ENCODE measurements around the gene ENPP4.
"Not testable (repeated sequence)": the region's sequence is repeated elsewhere in the genome, so short reads cannot be mapped to it uniquely, and the experiment has no call there.

ENPP4 gene, protein sequence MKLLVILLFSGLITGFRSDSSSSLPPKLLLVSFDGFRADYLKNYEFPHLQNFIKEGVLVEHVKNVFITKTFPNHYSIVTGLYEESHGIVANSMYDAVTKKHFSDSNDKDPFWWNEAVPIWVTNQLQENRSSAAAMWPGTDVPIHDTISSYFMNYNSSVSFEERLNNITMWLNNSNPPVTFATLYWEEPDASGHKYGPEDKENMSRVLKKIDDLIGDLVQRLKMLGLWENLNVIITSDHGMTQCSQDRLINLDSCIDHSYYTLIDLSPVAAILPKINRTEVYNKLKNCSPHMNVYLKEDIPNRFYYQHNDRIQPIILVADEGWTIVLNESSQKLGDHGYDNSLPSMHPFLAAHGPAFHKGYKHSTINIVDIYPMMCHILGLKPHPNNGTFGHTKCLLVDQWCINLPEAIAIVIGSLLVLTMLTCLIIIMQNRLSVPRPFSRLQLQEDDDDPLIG

DNA sequence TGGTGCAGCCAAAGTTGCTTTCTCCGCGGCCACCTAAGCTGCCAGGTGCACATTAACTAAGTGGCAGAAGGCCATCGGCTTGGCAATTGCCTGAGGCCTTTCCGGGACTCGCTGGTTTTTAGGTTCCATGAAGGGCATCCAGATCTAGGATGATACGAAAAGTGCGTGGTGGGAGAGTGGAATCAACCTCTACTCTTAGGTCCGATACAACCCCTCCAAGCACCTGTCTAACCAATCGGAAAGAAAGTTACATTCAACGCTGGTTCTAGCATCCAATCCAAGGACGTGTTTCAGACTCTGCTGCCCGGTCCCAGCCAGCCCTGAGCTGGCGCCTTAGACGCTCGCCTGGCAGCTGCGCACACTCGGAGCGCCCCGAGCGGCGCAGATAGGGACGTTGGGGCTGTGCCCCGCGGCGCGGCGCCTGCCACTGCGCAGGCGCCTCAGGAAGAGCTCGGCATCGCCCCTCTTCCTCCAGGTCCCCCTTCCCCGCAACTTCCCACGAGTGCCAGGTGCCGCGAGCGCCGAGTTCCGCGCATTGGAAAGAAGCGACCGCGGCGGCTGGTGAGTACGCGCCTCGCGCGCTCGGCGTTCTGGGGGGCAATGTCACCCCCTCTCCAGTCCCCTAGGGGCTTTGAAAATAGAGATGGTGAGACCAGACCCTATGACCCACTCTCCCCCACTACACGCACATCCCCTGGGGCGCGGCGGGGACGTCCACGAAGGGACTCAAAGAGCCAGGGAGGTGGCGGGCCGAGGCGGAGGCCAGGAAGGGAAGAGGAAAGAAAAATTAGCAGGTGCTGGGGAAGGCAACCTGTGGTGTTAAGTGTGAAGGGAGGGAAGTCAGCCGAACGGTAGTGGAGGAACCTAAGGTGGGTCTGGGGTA, at the start of gene ENPP4:
Gene ENPP4, plus strand, starts transcription at position 361 of the 883 bp plus-strand sequence. CDS start 9,595 bp downstream, outside the sequence.
- Histone ChIP-seq H3K27ac (ENCODE audit: low read depth, low read length) (peak within 1 kb of the TSS; percentile 73), H3K9ac (ENCODE audit: low read length) (peak within 1 kb of the TSS; percentile 88), H3K27me3 (ENCODE audit: control insufficient read depth, insufficient read depth, low read length) (no peaks in the 10 kb centered on the region), H3K4me1 (ENCODE audit: control insufficient read depth, insufficient read depth, low read length) (no peaks in the 10 kb centered on the region), H3K36me3 (ENCODE audit: control insufficient read depth, insufficient read depth, low read length) (no peaks in the 10 kb centered on the region), H3K4me3 (ENCODE audit: low read length) (peak within 1 kb of the TSS; percentile 99)

DNA sequence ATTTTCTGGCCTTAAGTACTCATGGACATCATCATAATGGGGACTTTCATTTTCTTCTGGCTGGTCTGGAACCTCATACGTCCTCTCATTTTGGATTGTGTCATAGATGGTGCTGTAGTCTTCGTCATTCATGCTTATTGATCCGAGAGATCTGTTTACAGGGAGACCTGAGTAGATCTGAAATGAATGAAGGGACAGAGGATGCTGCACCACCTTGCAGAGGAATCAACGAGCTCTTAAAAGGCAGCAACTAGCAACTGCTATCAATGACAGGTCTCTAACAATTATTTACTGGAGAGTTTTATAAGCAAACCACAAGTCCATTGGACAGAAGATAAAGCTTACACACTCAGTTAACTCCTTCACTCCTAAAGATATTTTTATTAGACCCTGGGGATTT, 49.7 kb upstream of the ENPP4 start:
- Histone ChIP-seq H3K27ac (ENCODE audit: low read depth, low read length) (no peak overlapping the region), H3K36me3 (ENCODE audit: control insufficient read depth, insufficient read depth, low read length) (no peaks in the 10 kb centered on the region), H3K9ac (ENCODE audit: low read length) (no peak overlapping the region), H3K4me3 (ENCODE audit: low read length) (no peak overlapping the region), H3K4me1 (ENCODE audit: control insufficient read depth, insufficient read depth, low read length) (no peaks in the 10 kb centered on the region), H3K27me3 (ENCODE audit: control insufficient read depth, insufficient read depth, low read length) (no peaks in the 10 kb centered on the region)

DNA sequence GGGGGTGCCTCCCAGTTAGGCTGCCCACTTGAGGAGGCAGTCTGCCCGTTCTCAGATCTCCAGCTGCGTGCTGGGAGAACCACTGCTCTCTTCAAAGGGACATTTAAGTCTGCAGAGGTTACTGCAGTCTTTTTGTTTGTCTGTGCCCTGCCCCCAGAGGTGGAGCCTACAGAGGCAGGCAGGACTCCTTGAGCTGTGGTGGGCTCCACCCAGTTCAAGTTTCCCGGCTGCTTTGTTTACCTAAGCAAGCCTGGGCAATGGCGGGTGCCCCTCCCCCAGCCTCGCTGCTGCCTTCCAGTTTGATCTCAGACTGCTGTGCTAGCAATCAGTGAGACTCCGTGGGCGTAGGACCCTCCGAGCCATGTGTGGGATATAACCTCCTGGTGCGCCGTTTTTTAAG, 44.1 kb upstream of the ENPP4 start:
- H3K27me3 ChIP-seq (ENCODE audit: control insufficient read depth, insufficient read depth, low read length); H3K4me3 ChIP-seq (ENCODE audit: low read length); H3K4me1 ChIP-seq (ENCODE audit: control insufficient read depth, insufficient read depth, low read length); H3K36me3 ChIP-seq (ENCODE audit: control insufficient read depth, insufficient read depth, low read length); H3K27ac ChIP-seq (ENCODE audit: low read depth, low read length); H3K9ac ChIP-seq (ENCODE audit: low read length): not testable (repeated sequence)

DNA sequence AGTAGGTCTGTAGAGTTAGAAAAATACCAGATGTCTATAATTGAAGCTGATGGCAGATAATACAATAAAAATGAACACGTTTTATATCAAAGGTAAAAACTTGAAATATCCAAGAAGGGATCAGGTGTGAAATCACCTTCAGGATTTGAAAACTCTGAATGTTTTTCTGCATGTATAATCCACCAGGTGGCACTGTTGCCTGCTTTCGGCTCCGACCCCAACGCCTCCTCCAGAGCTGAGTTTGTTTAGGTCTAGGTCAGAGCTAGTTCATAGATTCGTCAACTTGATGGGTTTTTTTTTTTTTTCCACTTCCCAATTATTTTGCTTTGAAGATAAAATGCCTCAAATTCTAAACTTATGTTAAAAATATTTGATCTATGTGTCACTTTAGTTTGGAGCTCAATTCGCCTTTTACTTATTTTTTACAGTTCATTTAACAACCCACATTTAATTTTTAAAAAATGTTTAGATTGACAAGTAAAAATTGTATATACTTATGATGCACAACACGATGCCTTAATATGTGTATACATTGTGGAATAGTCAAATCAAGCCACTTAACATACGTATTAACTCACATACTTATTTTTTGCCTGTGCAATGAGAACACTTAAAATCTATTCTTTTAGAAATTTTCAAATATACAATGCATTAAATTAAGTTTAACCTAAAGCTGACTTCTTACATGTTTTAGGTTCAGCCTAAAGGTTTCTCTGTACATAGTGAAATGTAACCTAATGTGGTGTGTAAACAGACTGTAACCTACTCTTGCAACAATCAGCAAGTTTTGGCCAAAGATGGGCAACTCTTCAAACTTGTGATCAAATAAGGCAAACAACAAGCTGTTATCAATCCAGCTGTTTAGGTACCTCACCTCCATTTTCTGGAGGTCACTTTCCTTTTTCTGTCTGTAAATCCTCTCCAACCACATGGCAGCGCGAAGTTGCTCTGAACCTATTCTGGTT, 39.4 kb upstream of the ENPP4 start:
- Histone ChIP-seq H3K4me1 (ENCODE audit: control insufficient read depth, insufficient read depth, low read length) (no peaks in the 10 kb centered on the region), H3K27ac (ENCODE audit: low read depth, low read length) (no peak overlapping the region), H3K9ac (ENCODE audit: low read length) (no peak overlapping the region), H3K4me3 (ENCODE audit: low read length) (no peak overlapping the region), H3K36me3 (ENCODE audit: control insufficient read depth, insufficient read depth, low read length) (no peaks in the 10 kb centered on the region), H3K27me3 (ENCODE audit: control insufficient read depth, insufficient read depth, low read length) (no peaks in the 10 kb centered on the region)

DNA sequence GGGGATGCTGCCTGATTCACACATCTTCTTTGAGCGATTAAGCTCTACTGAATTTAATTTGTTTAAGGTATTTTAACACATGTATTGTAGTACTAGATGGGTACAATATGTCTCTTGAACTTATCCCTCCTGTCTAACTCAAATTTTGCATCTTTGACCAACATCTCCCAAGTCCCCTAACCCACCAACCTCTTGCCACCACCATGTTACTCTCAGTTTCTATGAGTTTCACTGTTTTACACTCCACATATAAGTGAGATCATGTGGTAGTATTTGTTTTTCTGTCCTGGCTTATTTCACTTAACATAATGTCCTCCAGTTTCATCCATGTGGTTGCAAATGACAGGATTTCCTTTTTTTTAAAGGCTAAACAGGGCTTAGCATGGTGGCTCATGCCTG, 38.7 kb upstream of the ENPP4 start:
- H3K4me1 ChIP-seq (ENCODE audit: control insufficient read depth, insufficient read depth, low read length): no peaks in the 10 kb centered on the region
- no peaks in the 10 kb centered on the region for H3K36me3 ChIP-seq (ENCODE audit: control insufficient read depth, insufficient read depth, low read length)
- no peak overlapping the region for H3K27ac ChIP-seq (ENCODE audit: low read depth, low read length)
- H3K27me3 ChIP-seq (ENCODE audit: control insufficient read depth, insufficient read depth, low read length): no peaks in the 10 kb centered on the region
- H3K4me3 ChIP-seq (ENCODE audit: low read length): no peak overlapping the region
- no peak overlapping the region for H3K9ac ChIP-seq (ENCODE audit: low read length)

DNA sequence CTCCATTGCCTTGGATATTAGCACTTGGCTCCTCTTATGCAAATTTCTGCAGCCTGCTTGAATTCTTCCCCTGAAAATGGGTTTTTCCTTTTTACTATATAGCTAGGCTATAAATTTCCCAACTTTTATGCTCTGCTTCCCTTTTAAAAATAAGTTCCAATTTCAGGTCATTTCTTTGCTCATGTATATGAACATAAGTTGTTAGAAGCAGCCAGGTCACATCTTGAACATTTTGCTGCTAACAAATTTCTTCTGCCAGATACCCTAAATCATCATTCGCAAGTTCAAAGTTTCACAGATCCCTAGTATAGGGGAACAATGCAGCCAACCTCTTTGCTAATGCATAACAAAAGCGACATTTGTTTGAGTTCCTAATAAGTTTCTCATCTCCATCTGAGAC, 34.5 kb upstream of the ENPP4 start:
- H3K36me3 ChIP-seq (ENCODE audit: control insufficient read depth, insufficient read depth, low read length): no peaks in the 10 kb centered on the region
- no peaks in the 10 kb centered on the region for H3K4me1 ChIP-seq (ENCODE audit: control insufficient read depth, insufficient read depth, low read length)
- no peak overlapping the region for H3K9ac ChIP-seq (ENCODE audit: low read length)
- no peaks in the 10 kb centered on the region for H3K27me3 ChIP-seq (ENCODE audit: control insufficient read depth, insufficient read depth, low read length)
- no peak overlapping the region for H3K27ac ChIP-seq (ENCODE audit: low read depth, low read length)
- no peak overlapping the region for H3K4me3 ChIP-seq (ENCODE audit: low read length)

DNA sequence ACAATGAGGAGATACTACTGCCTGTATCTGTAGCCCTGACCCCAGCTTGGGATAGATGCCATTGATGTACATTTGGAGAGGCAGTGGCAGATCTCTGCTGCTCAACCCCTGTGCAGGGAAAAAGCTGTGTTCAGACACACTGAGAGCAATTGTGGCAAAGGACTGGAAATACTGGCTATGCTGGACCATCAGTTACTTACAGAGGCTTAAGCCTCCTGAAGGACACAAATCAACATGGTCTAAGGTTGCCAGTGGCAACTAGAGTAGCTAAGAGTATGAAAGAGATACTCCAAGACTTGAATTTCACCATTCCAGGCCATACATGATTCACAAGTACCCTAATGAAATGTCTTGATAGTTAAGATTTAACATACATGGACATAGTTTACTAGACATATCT, 32.4 kb upstream of the ENPP4 start:
- H3K9ac ChIP-seq (ENCODE audit: low read length): no peak overlapping the region
- H3K36me3 ChIP-seq (ENCODE audit: control insufficient read depth, insufficient read depth, low read length): no peaks in the 10 kb centered on the region
- no peak overlapping the region for H3K27ac ChIP-seq (ENCODE audit: low read depth, low read length)
- no peaks in the 10 kb centered on the region for H3K4me1 ChIP-seq (ENCODE audit: control insufficient read depth, insufficient read depth, low read length)
- no peaks in the 10 kb centered on the region for H3K27me3 ChIP-seq (ENCODE audit: control insufficient read depth, insufficient read depth, low read length)
- no peak overlapping the region for H3K4me3 ChIP-seq (ENCODE audit: low read length)

DNA sequence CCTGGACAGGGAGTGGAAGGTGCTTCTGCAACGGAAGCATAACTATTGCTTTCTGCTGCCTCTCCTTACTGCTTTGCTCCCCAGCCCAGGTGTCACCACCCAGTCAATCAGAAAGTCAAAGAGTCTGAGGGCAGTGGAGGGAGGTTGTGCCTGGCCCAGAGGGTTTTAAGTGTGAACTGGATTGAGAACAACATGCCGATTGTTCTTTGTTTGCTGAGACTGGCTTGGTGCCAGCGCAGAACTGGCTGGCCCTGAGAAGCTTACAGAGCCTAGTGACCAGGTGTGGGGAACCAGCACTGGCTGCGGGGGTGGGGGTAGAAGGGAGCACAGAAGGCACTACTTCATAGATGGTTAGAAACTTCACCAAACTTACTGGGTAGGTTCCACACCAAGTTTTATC, 31.1 kb upstream of the ENPP4 start:
- H3K27me3 ChIP-seq (ENCODE audit: control insufficient read depth, insufficient read depth, low read length): no peaks in the 10 kb centered on the region
- no peak overlapping the region for H3K4me3 ChIP-seq (ENCODE audit: low read length)
- no peaks in the 10 kb centered on the region for H3K36me3 ChIP-seq (ENCODE audit: control insufficient read depth, insufficient read depth, low read length)
- no peaks in the 10 kb centered on the region for H3K4me1 ChIP-seq (ENCODE audit: control insufficient read depth, insufficient read depth, low read length)
- H3K27ac ChIP-seq (ENCODE audit: low read depth, low read length): no peak overlapping the region
- no peak overlapping the region for H3K9ac ChIP-seq (ENCODE audit: low read length)

DNA sequence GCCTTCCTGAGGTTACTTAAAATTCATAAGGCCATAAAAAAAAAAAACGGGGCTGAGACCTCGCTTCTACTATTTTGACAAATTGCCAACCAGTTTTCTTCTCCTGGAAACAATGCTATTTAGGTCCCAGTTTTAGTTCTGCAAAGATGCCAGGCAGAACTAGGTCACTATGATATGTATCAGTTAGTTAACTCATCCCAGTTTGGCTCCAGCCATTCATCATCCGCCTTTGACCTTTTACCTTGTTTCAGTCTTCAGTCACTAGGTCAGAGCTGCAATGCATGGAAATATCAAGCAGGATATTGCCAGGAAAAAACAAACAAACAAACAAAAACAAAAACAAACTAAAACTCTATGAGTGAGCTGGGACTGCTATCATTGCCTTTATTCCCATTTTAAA, 29.8 kb upstream of the ENPP4 start:
- H3K27me3 ChIP-seq (ENCODE audit: control insufficient read depth, insufficient read depth, low read length): no peaks in the 10 kb centered on the region
- H3K9ac ChIP-seq (ENCODE audit: low read length): no peak overlapping the region
- H3K4me1 ChIP-seq (ENCODE audit: control insufficient read depth, insufficient read depth, low read length): no peaks in the 10 kb centered on the region
- no peaks in the 10 kb centered on the region for H3K36me3 ChIP-seq (ENCODE audit: control insufficient read depth, insufficient read depth, low read length)
- no peak overlapping the region for H3K27ac ChIP-seq (ENCODE audit: low read depth, low read length)
- H3K4me3 ChIP-seq (ENCODE audit: low read length): no peak overlapping the region

DNA sequence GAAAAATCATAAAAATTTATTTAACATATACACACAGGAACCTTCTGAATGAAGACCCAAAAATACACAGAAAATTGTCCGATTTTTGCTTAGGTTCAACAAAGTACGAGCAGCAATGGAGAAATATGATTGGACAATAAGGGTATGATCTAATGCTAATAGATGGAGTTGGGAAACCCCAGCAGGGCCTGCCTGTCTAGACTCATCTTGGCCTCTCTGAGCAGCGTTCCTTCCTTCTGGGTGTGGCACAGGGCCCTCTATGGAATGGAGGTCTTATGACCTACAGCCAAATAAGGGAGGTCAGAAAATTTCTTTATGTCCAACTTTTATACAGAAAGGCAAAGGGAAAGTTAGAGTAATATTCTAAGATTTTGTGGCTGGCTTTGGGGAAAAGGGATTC, 27.7 kb upstream of the ENPP4 start:
- H3K9ac ChIP-seq (ENCODE audit: low read length): no peak overlapping the region
- H3K4me3 ChIP-seq (ENCODE audit: low read length): no peak overlapping the region
- H3K27ac ChIP-seq (ENCODE audit: low read depth, low read length): no peak overlapping the region
- H3K4me1 ChIP-seq (ENCODE audit: control insufficient read depth, insufficient read depth, low read length): no peaks in the 10 kb centered on the region
- H3K27me3 ChIP-seq (ENCODE audit: control insufficient read depth, insufficient read depth, low read length): no peaks in the 10 kb centered on the region
- no peaks in the 10 kb centered on the region for H3K36me3 ChIP-seq (ENCODE audit: control insufficient read depth, insufficient read depth, low read length)

DNA sequence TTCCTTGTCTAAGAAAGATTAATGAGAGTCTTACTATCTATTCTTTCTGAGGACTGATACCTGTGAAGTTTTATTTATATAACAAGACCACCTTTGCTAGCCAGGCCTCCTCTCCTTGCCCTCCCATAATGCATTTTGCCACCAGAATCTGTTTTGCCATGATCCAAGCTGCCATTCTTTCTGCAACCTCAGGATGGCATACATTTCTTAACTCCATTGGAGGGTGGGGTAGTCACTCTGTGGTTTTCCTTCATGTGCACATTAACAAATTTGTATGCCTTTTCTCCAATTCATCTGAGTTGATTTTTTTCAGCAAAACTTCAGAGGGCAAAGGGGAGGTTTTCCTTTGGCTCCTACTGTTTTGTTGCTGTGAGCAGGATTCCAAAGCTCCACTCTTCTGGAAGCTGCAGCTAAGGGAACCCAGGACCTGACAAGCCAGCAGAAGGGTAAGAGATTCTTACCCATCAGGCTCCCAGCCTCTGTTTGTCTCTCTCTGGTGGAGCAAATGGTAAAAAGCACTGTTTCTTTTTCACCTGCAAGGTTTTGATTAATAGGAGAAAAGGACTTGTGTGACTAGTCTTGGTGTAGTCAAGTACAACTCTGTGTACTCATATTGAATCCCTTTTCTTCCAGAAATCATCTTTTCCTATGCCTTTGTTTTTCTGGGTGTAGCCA, 26.2 kb upstream of the ENPP4 start:
- H3K9ac ChIP-seq (ENCODE audit: low read length): no peak overlapping the region
- no peak overlapping the region for H3K4me3 ChIP-seq (ENCODE audit: low read length)
- no peaks in the 10 kb centered on the region for H3K36me3 ChIP-seq (ENCODE audit: control insufficient read depth, insufficient read depth, low read length)
- no peak overlapping the region for H3K27ac ChIP-seq (ENCODE audit: low read depth, low read length)
- no peaks in the 10 kb centered on the region for H3K4me1 ChIP-seq (ENCODE audit: control insufficient read depth, insufficient read depth, low read length)
- no peaks in the 10 kb centered on the region for H3K27me3 ChIP-seq (ENCODE audit: control insufficient read depth, insufficient read depth, low read length)
